MM.1S (cell line): ENCODE data around the gene C16orf87.

Source experiments
- EZH2 ChIP-seq: fragments of 300-600 bp; sonication (generic); optimal IDR thresholded peaks from 2 replicates; pipeline ENCODE3; 2017; ENCODE audit warnings: low read depth, mild to moderate bottlenecking, antibody characterized with exemption, low read length, mixed read lengths
- TF ChIP-seq, protein P1 (sequence below): fragments of 300-600 bp; sonication (generic); IDR thresholded peaks from 2 replicates; pipeline ENCODE4 v1.5.1; 2016; ENCODE audit warnings: antibody characterized with exemption, low read length, mixed read lengths

DNA sequence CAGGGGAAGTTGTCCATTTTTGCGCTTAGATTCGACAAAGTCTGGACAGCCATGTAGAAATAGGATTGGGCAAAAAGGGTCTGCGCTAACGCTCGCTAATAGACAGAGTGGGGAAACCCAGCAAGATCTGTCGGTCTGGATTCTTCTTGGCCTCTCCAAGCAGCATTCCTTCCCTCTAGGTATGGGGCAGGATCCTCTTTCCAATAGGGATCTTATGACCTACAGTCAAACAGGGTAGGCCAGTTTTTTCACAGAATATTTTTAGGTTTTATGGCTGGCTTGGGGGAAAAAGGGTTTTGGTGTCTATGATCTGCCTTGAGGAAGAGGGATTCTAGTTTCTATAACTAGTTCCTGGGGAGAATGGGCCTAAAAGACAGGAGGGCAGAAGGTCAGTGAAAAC is 27.2 kb upstream of the C16orf87 start:
- TF ChIP-seq, protein P1, sequence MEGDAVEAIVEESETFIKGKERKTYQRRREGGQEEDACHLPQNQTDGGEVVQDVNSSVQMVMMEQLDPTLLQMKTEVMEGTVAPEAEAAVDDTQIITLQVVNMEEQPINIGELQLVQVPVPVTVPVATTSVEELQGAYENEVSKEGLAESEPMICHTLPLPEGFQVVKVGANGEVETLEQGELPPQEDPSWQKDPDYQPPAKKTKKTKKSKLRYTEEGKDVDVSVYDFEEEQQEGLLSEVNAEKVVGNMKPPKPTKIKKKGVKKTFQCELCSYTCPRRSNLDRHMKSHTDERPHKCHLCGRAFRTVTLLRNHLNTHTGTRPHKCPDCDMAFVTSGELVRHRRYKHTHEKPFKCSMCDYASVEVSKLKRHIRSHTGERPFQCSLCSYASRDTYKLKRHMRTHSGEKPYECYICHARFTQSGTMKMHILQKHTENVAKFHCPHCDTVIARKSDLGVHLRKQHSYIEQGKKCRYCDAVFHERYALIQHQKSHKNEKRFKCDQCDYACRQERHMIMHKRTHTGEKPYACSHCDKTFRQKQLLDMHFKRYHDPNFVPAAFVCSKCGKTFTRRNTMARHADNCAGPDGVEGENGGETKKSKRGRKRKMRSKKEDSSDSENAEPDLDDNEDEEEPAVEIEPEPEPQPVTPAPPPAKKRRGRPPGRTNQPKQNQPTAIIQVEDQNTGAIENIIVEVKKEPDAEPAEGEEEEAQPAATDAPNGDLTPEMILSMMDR, result no peak
- TF ChIP-seq EZH2, result no peak
